ENCODE measurements around the gene TMC6. TPM values are rescaled to one million over a fixed set of nuclear protein-coding genes. Genes with fewer than 3 reads are reported as not detected.
"Not testable (repeated sequence)": the region's sequence is repeated elsewhere in the genome, so short reads cannot be mapped to it uniquely, and the experiment has no call there.

Gene TMC6
- total and polyA plus RNA-seq, 5 experiments from 2014 or later: 186 to 819 (median 253) TPM

GRCh38 chr17:78075011-78075410 lies 53.5 kb downstream of the TMC6 start:
- ATAC-seq (no peak), DNase-seq (no peak)
- no peaks in the 10 kb centered on the region for H3K9me3 Mint-ChIP-seq
- no peak overlapping the region for H3K27ac Mint-ChIP-seq
- POLR2A ChIA-PET: no interaction called here
- peaks cover 0 to 98% (median 26%) of the 10 kb centered on the region in 3 donors for H3K36me3 Mint-ChIP-seq
- peaks cover 0 to 4% (median 0%) of the 10 kb centered on the region in 4 donors for H3K4me1 Mint-ChIP-seq
- no peak overlapping the region for H3K4me3 Mint-ChIP-seq
- H3K27me3 Mint-ChIP-seq: no peaks in the 10 kb centered on the region

- H3K9me3 Mint-ChIP-seq: no peaks in the 10 kb centered on the region
- no peak for DNase-seq
- ATAC-seq: no peak
- H3K4me3 Mint-ChIP-seq: no peak overlapping the region
- peaks cover 0 to 97% (median 21%) of the 10 kb centered on the region in 3 donors for H3K36me3 Mint-ChIP-seq
- POLR2A ChIA-PET: no interaction called here
- peak overlapping the region in 1 of 10 donors; percentile 15 for H3K27ac Mint-ChIP-seq
- H3K4me1 Mint-ChIP-seq: peaks cover 0 to 4% (median 0%) of the 10 kb centered on the region in 4 donors
- H3K27me3 Mint-ChIP-seq: no peaks in the 10 kb centered on the region
Measured at GRCh38 chr17:78072961-78073360, 55.6 kb downstream of the TMC6 start.

- Mint-ChIP-seq H3K27ac (peak overlapping the region in 2 of 10 donors; percentile 1 to 57), H3K4me1 (peaks cover 0 to 2% (median 0%) of the 10 kb centered on the region in 4 donors), H3K9me3 (no peaks in the 10 kb centered on the region), H3K27me3 (no peaks in the 10 kb centered on the region), H3K36me3 (peaks cover 0 to 96% (median 14%) of the 10 kb centered on the region in 3 donors), H3K4me3 (no peak overlapping the region)
- ATAC-seq (no peak), DNase-seq (no peak)
- POLR2A ChIA-PET: no interaction called here
Measured at GRCh38 chr17:78069695-78070094, 58.9 kb downstream of the TMC6 start.

- DNase-seq, ATAC-seq, POLR2A ChIA-PET, H3K27me3 Mint-ChIP-seq, H3K9me3 Mint-ChIP-seq, H3K4me3 Mint-ChIP-seq, H3K4me1 Mint-ChIP-seq: not testable (repeated sequence)
- Mint-ChIP-seq H3K27ac (peak overlapping the region in 4 of 10 donors; percentile 12 to 53 (median 39)), H3K36me3 (peaks cover 0 to 80% (median 3%) of the 10 kb centered on the region in 3 donors)
Measured at GRCh38 chr17:78066976-78067375, 61.6 kb downstream of the TMC6 start.

- Mint-ChIP-seq H3K4me3 (no peak overlapping the region), H3K36me3 (peaks cover 0 to 69% (median 2%) of the 10 kb centered on the region in 3 donors), H3K27ac (peak overlapping the region in 4 of 10 donors; percentile 7 to 51 (median 22)), H3K4me1 (peaks cover 5 to 20% (median 11%) of the 10 kb centered on the region in 4 donors), H3K27me3 (no peaks in the 10 kb centered on the region), H3K9me3 (no peaks in the 10 kb centered on the region)
- ATAC-seq (no peak), DNase-seq (no peak)
- POLR2A ChIA-PET: no interaction called here
Measured at GRCh38 chr17:78064708-78065107, 63.8 kb downstream of the TMC6 start.

GRCh38 chr17:78063489-78063888 lies 65.1 kb downstream of the TMC6 start:
- no peak for DNase-seq
- POLR2A ChIA-PET: interaction anchor here (0.6 kb wide), 1 partner anchor 12 kb away, joined by 3 read pairs; no protein-coding TSS in a partner anchor
- ATAC-seq: no peak
- Mint-ChIP-seq H3K27ac (peak overlapping the region in 8 of 10 donors; percentile 16 to 84 (median 44)), H3K4me3 (no peak overlapping the region), H3K4me1 (peaks cover 9 to 27% (median 18%) of the 10 kb centered on the region in 4 donors), H3K9me3 (no peaks in the 10 kb centered on the region), H3K36me3 (peaks cover 0 to 66% (median 4%) of the 10 kb centered on the region in 3 donors), H3K27me3 (no peaks in the 10 kb centered on the region)

- DNase-seq: no peak
Measured at GRCh38 chr17:78062596-78062995, 66.0 kb downstream of the TMC6 start.

More at GRCh38 chr17:78062596-78062995, 66.0 kb downstream of the TMC6 start:
- ATAC-seq: no peak
- H3K4me1 Mint-ChIP-seq: peaks cover 13 to 36% (median 23%) of the 10 kb centered on the region in 4 donors
- H3K36me3 Mint-ChIP-seq: peaks cover 0 to 67% (median 4%) of the 10 kb centered on the region in 3 donors
- H3K9me3 Mint-ChIP-seq: no peaks in the 10 kb centered on the region
- peak overlapping the region in 3 of 10 donors; percentile 4 to 57 (median 7) for H3K27ac Mint-ChIP-seq
- POLR2A ChIA-PET: interaction anchor here (1.0 kb wide), 1 partner anchor 104 kb away, joined by 4 read pairs; the partner anchor contains the start of gene TNRC6C
- no peaks in the 10 kb centered on the region for H3K27me3 Mint-ChIP-seq
- no peak overlapping the region for H3K4me3 Mint-ChIP-seq

Other genes with a start within 250 kb of the TMC6 start
- gene TNRC6C, start 170.1 kb downstream of the TMC6 start, total RNA-seq: 100 to 1,000 TPM; 113 to 116 TPM
- 1 to 10 TPM; 4.9 to 8.6 (median 5.8) TPM for gene TNRC6C, start 170.1 kb downstream of the TMC6 start, polyA plus RNA-seq
- 100 to 1,000 TPM; 367 to 370 TPM for gene TMC8, start 2.0 kb upstream of the TMC6 start, total RNA-seq
- 100 to 1,000 TPM in 1 of 3 donors, 10 to 100 TPM in 2; 62.5 to 141 (median 72.9) TPM for gene TMC8, start 2.0 kb upstream of the TMC6 start, polyA plus RNA-seq
- under 1 TPM in 1 of 2 experiments, not detected in 1; 0.60 TPM for gene C17orf99, start 17.6 kb upstream of the TMC6 start, total RNA-seq
- gene C17orf99, start 17.6 kb upstream of the TMC6 start, polyA plus RNA-seq: not detected
- 10 to 100 TPM; 58.1 to 66.6 TPM for gene SYNGR2, start 39.8 kb upstream of the TMC6 start, total RNA-seq
- 100 to 1,000 TPM in 1 of 3 donors, 10 to 100 TPM in 2; 88.4 to 108 (median 92.1) TPM for gene SYNGR2, start 39.8 kb upstream of the TMC6 start, polyA plus RNA-seq
- not detected for gene TK1, start 58.3 kb upstream of the TMC6 start, total RNA-seq
- gene TK1, start 58.3 kb upstream of the TMC6 start, polyA plus RNA-seq: 1 to 10 TPM in 1 of 3 donors, under 1 TPM in 1, not detected in 1; 0.18 to 1.1 TPM
- 1 to 10 TPM; 1.8 to 2.4 TPM for gene AFMID, start 58.6 kb upstream of the TMC6 start, total RNA-seq
- gene AFMID, start 58.6 kb upstream of the TMC6 start, polyA plus RNA-seq: 1 to 10 TPM in 2 of 3 donors, under 1 TPM in 1; 0.41 to 1.7 (median 1.6) TPM
- under 1 TPM in 1 of 2 experiments, not detected in 1; 0.30 TPM for gene BIRC5, start 85.5 kb upstream of the TMC6 start, total RNA-seq
- not detected for gene BIRC5, start 85.5 kb upstream of the TMC6 start, polyA plus RNA-seq
- not detected for gene TMEM235, start 102.9 kb upstream of the TMC6 start, total RNA-seq
- not detected for gene TMEM235, start 102.9 kb upstream of the TMC6 start, polyA plus RNA-seq
- gene SOCS3, start 231.3 kb upstream of the TMC6 start, total RNA-seq: 1 to 10 TPM in 1 of 2 experiments, under 1 TPM in 1; 0.86 to 1.0 TPM
- gene SOCS3, start 231.3 kb upstream of the TMC6 start, polyA plus RNA-seq: 10 to 100 TPM; 21.2 to 43.9 (median 37.3) TPM
- gene PGS1, start 249.9 kb upstream of the TMC6 start, total RNA-seq: 10 to 100 TPM; 72.5 to 73.4 TPM
- 10 to 100 TPM; 24.3 to 46.6 (median 32.7) TPM for gene PGS1, start 249.9 kb upstream of the TMC6 start, polyA plus RNA-seq